ENCODE data around the gene ZNF816.
"Not testable (repeated sequence)": the region's sequence is repeated elsewhere in the genome, so short reads cannot be mapped to it uniquely, and the experiment has no call there.

ZNF816 gene

DNA sequence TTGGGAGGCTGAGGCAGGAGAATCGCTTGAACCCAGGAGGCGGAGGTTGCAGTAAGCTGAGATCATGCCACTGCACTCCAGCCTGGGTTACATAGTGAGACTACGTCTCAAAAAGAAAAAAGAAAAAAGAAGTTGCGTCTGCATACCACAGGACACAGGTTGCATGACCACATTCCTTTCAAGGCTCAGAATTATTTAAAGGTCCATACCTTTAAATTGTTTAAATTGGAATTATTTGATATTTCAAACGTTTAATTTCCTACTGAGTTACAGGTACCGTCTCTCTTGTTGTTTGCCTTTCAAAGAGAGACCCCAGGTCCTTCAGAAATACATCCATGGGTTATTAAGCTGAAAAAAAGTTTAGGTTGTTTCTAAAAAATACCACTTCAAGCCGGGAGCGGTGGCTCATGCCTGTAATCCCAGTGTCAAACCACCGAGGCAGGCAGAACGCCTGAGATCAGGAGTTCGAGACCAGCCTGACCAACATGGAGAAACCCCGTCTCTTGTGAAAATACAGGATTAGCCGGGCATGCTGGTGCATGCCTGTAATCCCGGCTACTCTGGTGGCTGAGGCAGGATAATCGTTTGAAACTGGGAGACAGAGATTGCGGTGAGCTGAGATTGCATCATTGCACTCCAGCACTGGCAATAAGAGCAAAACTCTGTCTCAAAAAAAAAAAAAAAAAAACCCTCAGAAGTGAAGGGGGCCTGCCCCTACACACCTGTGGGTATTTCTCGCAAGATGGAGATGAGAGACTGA, 18.6 kb downstream of the ZNF816 start:
- Histone ChIP-seq H3K4me1 (ENCODE audit: control insufficient read depth, insufficient read depth, low read length) (peaks cover 7% of the 10 kb centered on the region), H3K27ac (ENCODE audit: low read length) (no peak overlapping the region), H3K9me3 (ENCODE audit: control insufficient read depth in 2 of 2, low read length in 2 of 2) (peaks cover 3 to 12% of the 10 kb centered on the region in 2 donors), H3K4me3 (ENCODE audit: low read length in 2 of 2) (no peak overlapping the region), H3K27me3 (ENCODE audit: control insufficient read depth in 1 of 2, insufficient read depth in 2 of 2, low read length in 2 of 2) (no peaks in the 10 kb centered on the region), H3K36me3 (ENCODE audit: control insufficient read depth in 2 of 2, insufficient read depth in 2 of 2, low read length in 2 of 2) (no peaks in the 10 kb centered on the region), H3K9ac (ENCODE audit: low read length in 2 of 2) (no peak overlapping the region)

GRCh38 chr19:52943134-52943883, 19.4 kb downstream of the ZNF816 start:
- Histone ChIP-seq H3K9ac (ENCODE audit: low read length in 2 of 2) (peak overlapping the region in 1 of 2 donors; percentile 47), H3K4me3 (ENCODE audit: low read length in 2 of 2) (peak overlapping the region; percentile 68 to 81), H3K4me1 (ENCODE audit: control insufficient read depth, insufficient read depth, low read length) (peaks cover 7% of the 10 kb centered on the region), H3K9me3 (ENCODE audit: control insufficient read depth in 2 of 2, low read length in 2 of 2) (peaks cover 3 to 9% of the 10 kb centered on the region in 2 donors), H3K36me3 (ENCODE audit: control insufficient read depth in 2 of 2, insufficient read depth in 2 of 2, low read length in 2 of 2) (no peaks in the 10 kb centered on the region), H3K27ac (ENCODE audit: low read length) (peak overlapping the region; percentile 37), H3K27me3 (ENCODE audit: control insufficient read depth in 1 of 2, insufficient read depth in 2 of 2, low read length in 2 of 2) (no peaks in the 10 kb centered on the region)

DNA sequence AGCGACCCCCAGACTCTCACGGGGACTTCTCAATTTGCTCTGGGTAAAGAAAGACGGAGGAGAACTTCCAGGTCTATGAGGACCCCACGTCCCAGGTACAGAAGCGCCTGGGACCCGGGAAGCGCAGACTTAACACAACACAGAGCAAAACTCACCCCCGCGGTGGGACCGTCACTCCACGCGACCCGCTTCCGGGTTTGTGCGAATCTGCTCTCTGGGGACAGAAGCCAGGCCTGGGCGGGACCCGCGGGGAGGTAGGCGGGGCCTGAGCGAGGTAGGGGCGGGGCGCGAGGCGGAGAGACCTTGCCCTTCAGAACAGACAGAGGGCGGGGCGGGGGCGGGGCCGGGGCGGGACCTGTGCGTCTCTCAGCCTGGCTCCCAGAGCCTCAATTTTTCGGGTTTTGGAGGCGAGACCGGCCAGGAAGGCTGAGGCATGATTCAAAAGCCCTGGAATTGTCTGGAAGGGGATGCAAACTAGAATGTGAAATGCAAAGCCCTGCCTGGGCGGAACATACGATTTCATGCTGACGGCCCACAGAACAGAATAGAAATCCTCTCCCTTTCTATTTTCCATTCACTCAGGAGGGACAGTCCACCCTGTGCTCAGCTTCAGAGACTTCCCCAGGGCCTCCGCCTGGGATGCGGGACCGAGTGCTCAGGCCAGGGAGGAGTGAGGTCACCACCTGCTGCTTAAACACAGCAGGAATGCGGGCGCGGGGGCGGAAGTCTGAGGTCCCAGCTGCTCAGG, 20.1 kb downstream of the ZNF816 start:
- Histone ChIP-seq H3K27ac (ENCODE audit: low read length) (peak overlapping the region; percentile 66), H3K9me3 (ENCODE audit: control insufficient read depth in 2 of 2, low read length in 2 of 2) (peaks cover 3 to 5% of the 10 kb centered on the region in 2 donors), H3K4me1 (ENCODE audit: control insufficient read depth, insufficient read depth, low read length) (peaks cover 7% of the 10 kb centered on the region), H3K36me3 (ENCODE audit: control insufficient read depth in 2 of 2, insufficient read depth in 2 of 2, low read length in 2 of 2) (no peaks in the 10 kb centered on the region), H3K4me3 (ENCODE audit: low read length in 2 of 2) (peak overlapping the region; percentile 81 to 94), H3K9ac (ENCODE audit: low read length in 2 of 2) (peak overlapping the region; percentile 87 to 94), H3K27me3 (ENCODE audit: control insufficient read depth in 1 of 2, insufficient read depth in 2 of 2, low read length in 2 of 2) (no peaks in the 10 kb centered on the region)

DNA sequence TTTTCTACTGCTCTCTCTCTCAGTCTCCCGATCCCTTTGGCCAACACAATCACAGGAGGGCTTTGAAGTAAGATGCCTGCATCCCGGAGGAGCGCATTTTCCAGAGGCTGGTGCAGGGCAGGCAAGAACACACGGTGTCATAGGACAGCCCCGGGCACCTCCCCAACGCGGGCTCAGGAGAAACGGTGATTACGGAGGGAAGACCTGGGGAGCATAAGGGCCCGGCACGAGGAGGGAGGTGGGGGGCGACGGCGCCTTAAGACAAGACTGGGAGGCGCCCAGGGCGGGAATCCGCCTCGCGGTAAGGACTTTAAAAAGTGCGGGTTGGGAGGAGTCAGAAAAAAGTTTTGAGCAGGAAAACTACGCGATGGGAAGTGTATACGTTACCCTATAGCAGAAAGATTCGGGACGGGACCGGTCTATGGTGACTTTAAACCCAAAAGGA, 20.7 kb downstream of the ZNF816 start:
- peaks cover 0 to under 1% of the 10 kb centered on the region in 2 donors for H3K9me3 ChIP-seq (ENCODE audit: control insufficient read depth in 2 of 2, low read length in 2 of 2)
- H3K27me3 ChIP-seq (ENCODE audit: control insufficient read depth in 1 of 2, insufficient read depth in 2 of 2, low read length in 2 of 2) = no peaks in the 10 kb centered on the region
- H3K4me3 ChIP-seq (ENCODE audit: low read length in 2 of 2) = peak overlapping the region; percentile 81 to 94
- H3K27ac ChIP-seq (ENCODE audit: low read length) = peak overlapping the region; percentile 66
- peaks cover 7% of the 10 kb centered on the region for H3K4me1 ChIP-seq (ENCODE audit: control insufficient read depth, insufficient read depth, low read length)
- H3K9ac ChIP-seq (ENCODE audit: low read length in 2 of 2) = peak overlapping the region; percentile 87 to 94
- peaks cover 0 to 3% of the 10 kb centered on the region in 2 donors for H3K36me3 ChIP-seq (ENCODE audit: control insufficient read depth in 2 of 2, insufficient read depth in 2 of 2, low read length in 2 of 2)

GRCh38 chr19:52941523-52941922, 21.2 kb downstream of the ZNF816 start:
- not testable (repeated sequence) for H3K27ac ChIP-seq (ENCODE audit: low read length); H3K27me3 ChIP-seq (ENCODE audit: control insufficient read depth in 1 of 2, insufficient read depth in 2 of 2, low read length in 2 of 2); H3K36me3 ChIP-seq (ENCODE audit: control insufficient read depth in 2 of 2, insufficient read depth in 2 of 2, low read length in 2 of 2); H3K4me1 ChIP-seq (ENCODE audit: control insufficient read depth, insufficient read depth, low read length); H3K9me3 ChIP-seq (ENCODE audit: control insufficient read depth in 2 of 2, low read length in 2 of 2)
- Histone ChIP-seq H3K4me3 (ENCODE audit: low read length in 2 of 2) (peak overlapping the region; percentile 81 to 94), H3K9ac (ENCODE audit: low read length in 2 of 2) (peak overlapping the region in 1 of 2 donors; percentile 94)

- not testable (repeated sequence) for H3K36me3 ChIP-seq (ENCODE audit: control insufficient read depth in 2 of 2, insufficient read depth in 2 of 2, low read length in 2 of 2); H3K4me3 ChIP-seq (ENCODE audit: low read length in 2 of 2); H3K4me1 ChIP-seq (ENCODE audit: control insufficient read depth, insufficient read depth, low read length); H3K27me3 ChIP-seq (ENCODE audit: control insufficient read depth in 1 of 2, insufficient read depth in 2 of 2, low read length in 2 of 2); H3K27ac ChIP-seq (ENCODE audit: low read length); H3K9me3 ChIP-seq (ENCODE audit: control insufficient read depth in 2 of 2, low read length in 2 of 2); H3K9ac ChIP-seq (ENCODE audit: low read length in 2 of 2)
Measured at GRCh38 chr19:52940905-52941304, 21.8 kb downstream of the ZNF816 start.

- H3K36me3 ChIP-seq (ENCODE audit: control insufficient read depth in 2 of 2, insufficient read depth in 2 of 2, low read length in 2 of 2) = peaks cover 0 to 4% of the 10 kb centered on the region in 2 donors
- H3K27me3 ChIP-seq (ENCODE audit: control insufficient read depth in 1 of 2, insufficient read depth in 2 of 2, low read length in 2 of 2) = no peaks in the 10 kb centered on the region
- peaks cover 7% of the 10 kb centered on the region for H3K4me1 ChIP-seq (ENCODE audit: control insufficient read depth, insufficient read depth, low read length)
- no peaks in the 10 kb centered on the region for H3K9me3 ChIP-seq (ENCODE audit: control insufficient read depth in 2 of 2, low read length in 2 of 2)
- no peak overlapping the region for H3K9ac ChIP-seq (ENCODE audit: low read length in 2 of 2)
- H3K27ac ChIP-seq (ENCODE audit: low read length) = no peak overlapping the region
- H3K4me3 ChIP-seq (ENCODE audit: low read length in 2 of 2) = no peak overlapping the region
Measured at GRCh38 chr19:52938761-52939160, 23.9 kb downstream of the ZNF816 start.

GRCh38 chr19:52936954-52937325, 25.7 kb downstream of the ZNF816 start:
- Histone ChIP-seq H3K9ac (ENCODE audit: low read length in 2 of 2) (no peak overlapping the region), H3K36me3 (ENCODE audit: control insufficient read depth in 2 of 2, insufficient read depth in 2 of 2, low read length in 2 of 2) (peaks cover 0 to 4% of the 10 kb centered on the region in 2 donors), H3K27ac (ENCODE audit: low read length) (no peak overlapping the region), H3K27me3 (ENCODE audit: control insufficient read depth in 1 of 2, insufficient read depth in 2 of 2, low read length in 2 of 2) (no peaks in the 10 kb centered on the region), H3K4me1 (ENCODE audit: control insufficient read depth, insufficient read depth, low read length) (peaks cover 4% of the 10 kb centered on the region), H3K4me3 (ENCODE audit: low read length in 2 of 2) (no peak overlapping the region), H3K9me3 (ENCODE audit: control insufficient read depth in 2 of 2, low read length in 2 of 2) (no peaks in the 10 kb centered on the region)

DNA sequence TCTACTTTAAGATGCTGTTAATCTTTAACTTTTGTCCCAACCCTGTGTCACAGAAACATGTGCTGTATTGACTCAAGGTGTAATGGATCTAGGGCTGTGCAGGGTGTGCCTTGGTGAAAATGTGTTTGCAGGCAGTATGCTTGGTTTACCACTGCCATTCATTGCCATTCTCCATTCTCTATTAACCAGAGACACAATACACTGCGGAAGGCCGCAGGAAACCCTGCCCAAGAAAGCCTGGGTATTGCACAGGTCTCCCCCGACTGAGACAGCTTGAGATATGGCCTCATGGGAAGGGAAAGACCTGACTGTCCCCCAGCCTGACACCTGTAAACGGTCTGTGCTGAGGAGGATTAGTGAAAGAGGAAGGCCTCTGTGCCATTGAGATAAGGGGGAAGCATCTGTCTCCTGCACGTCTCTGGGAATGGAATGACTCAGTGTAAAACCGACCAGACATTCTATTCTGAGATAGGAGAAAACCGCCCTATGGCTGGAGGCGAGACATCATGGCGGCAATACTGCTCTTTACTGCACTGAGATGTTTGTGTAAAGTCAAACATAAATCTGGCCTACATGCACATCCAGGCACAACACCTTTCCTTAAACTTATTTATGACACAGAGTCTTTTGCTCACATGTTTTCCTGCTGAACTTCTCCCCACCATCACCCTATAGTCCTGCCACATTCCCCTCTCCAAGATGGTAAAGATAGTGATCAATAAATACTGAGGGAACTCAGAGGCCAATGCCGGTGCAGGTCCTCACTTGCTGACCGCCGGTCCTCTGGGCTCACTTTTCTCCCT, 26.3 kb downstream of the ZNF816 start:
- H3K9me3 ChIP-seq (ENCODE audit: control insufficient read depth in 2 of 2, low read length in 2 of 2) = no peaks in the 10 kb centered on the region
- H3K27ac ChIP-seq (ENCODE audit: low read length) = no peak overlapping the region
- peaks cover 0 to 4% of the 10 kb centered on the region in 2 donors for H3K36me3 ChIP-seq (ENCODE audit: control insufficient read depth in 2 of 2, insufficient read depth in 2 of 2, low read length in 2 of 2)
- no peaks in the 10 kb centered on the region for H3K4me1 ChIP-seq (ENCODE audit: control insufficient read depth, insufficient read depth, low read length)
- no peaks in the 10 kb centered on the region for H3K27me3 ChIP-seq (ENCODE audit: control insufficient read depth in 1 of 2, insufficient read depth in 2 of 2, low read length in 2 of 2)
- no peak overlapping the region for H3K4me3 ChIP-seq (ENCODE audit: low read length in 2 of 2)
- no peak overlapping the region for H3K9ac ChIP-seq (ENCODE audit: low read length in 2 of 2)

DNA sequence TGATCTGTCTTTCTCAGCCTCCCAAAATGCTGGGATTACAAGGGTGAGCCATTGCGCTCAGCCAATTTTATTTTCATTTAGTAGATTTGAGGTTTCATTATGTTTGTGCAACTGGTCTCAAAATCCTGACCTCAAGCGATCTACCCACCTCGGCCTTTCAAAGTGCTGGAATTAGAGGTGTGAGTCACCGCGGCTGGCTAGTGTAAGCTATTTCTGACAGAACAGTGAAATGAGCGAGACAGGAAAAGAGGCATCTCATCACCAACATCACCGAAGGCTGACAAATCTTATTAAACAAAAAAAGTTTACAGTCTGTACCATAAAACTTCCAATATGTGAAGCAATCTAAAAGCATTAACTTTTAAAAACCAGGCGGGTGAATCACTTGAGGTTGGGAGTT, 27.2 kb downstream of the ZNF816 start:
- H3K4me1 ChIP-seq (ENCODE audit: control insufficient read depth, insufficient read depth, low read length) = no peaks in the 10 kb centered on the region
- H3K27ac ChIP-seq (ENCODE audit: low read length) = no peak overlapping the region
- H3K4me3 ChIP-seq (ENCODE audit: low read length in 2 of 2) = no peak overlapping the region
- no peaks in the 10 kb centered on the region for H3K27me3 ChIP-seq (ENCODE audit: control insufficient read depth in 1 of 2, insufficient read depth in 2 of 2, low read length in 2 of 2)
- H3K9ac ChIP-seq (ENCODE audit: low read length in 2 of 2) = no peak overlapping the region
- H3K9me3 ChIP-seq (ENCODE audit: control insufficient read depth in 2 of 2, low read length in 2 of 2) = no peaks in the 10 kb centered on the region
- H3K36me3 ChIP-seq (ENCODE audit: control insufficient read depth in 2 of 2, insufficient read depth in 2 of 2, low read length in 2 of 2) = peaks cover 0 to 4% of the 10 kb centered on the region in 2 donors

All from stomach smooth muscle (tissue), 2 donors.